SK-N-SH (cell line): Measurements from ENCODE around the gene GADD45B. TPM values are rescaled to one million over a fixed set of nuclear protein-coding genes. Genes with fewer than 3 reads are reported as not detected.

ENCODE experiments used
- CTCF ChIA-PET: fragments of 300-600, 350-600 bp; formaldehyde crosslinking; extraction: SDS; loops from one replicate; lab custom pipeline; 2021; lab: Yijun Ruan, JAX
- POLR2A ChIA-PET: fragments of 350-600 bp; sonication (Branson Sonifier 250); formaldehyde crosslinking; extraction: SDS; loops from one replicate; lab custom pipeline; 2020; ENCODE audit warnings: antibody characterized with exemption, inconsistent platforms; lab: Yijun Ruan, JAX
- DNase-seq: peaks from one replicate; pipeline ENCODE4 v3.0.0; 2012
- H2AFZ ChIP-seq: fragments of 200-600 bp; sonication (generic); 2 replicates; pipeline ENCODE4 v1.8.1; 2016; ENCODE audit warnings: antibody characterized with exemption, mild to moderate bottlenecking, low read depth
- H3F3A ChIP-seq: fragments of 200-600 bp; sonication (generic); replicated peaks from 2 replicates; pipeline ENCODE3; 2016; ENCODE audit warnings: antibody characterized with exemption, mild to moderate bottlenecking; ENCODE audit not compliant: insufficient read depth
- H3K27ac ChIP-seq, 2 experiments: fragments of 200-500 bp in 1 of 2; fragments of 200-600 bp in 1 of 2; sonication (Bioruptor generic) in 1 of 2; sonication (generic), shearing (Covaris generic) in 1 of 2; 2 replicates each; pipeline versions ENCODE4 v1.5.1 to v1.6.1; 2014 to 2016; ENCODE audit warnings: low read depth in 2 of 2, inconsistent platforms in 1 of 2, low read length in 1 of 2, mild to moderate bottlenecking in 1 of 2, mixed read lengths in 1 of 2
- H3K27me3 ChIP-seq: fragments of 200-600 bp; sonication (generic), shearing (Covaris generic); 2 replicates; pipeline ENCODE4 v1.6.1; 2016; ENCODE audit warnings: mixed run types; ENCODE audit not compliant: insufficient read depth
- H3K36me3 ChIP-seq, 2 experiments: fragments of 200-500 bp in 1 of 2; fragments of 200-600 bp in 1 of 2; sonication (Bioruptor generic) in 1 of 2; sonication (generic) in 1 of 2; replicated peaks in 1 of 2; 2 replicates each; pipeline versions ENCODE3 to v1.5.1; 2014 to 2016; ENCODE audit warnings: low read length in 1 of 2, mild to moderate bottlenecking in 1 of 2; ENCODE audit not compliant: insufficient read depth in 2 of 2, control insufficient read depth in 1 of 2
- H3K4me1 ChIP-seq, 2 experiments: fragments of 200-500 bp in 1 of 2; fragments of 200-600 bp in 1 of 2; sonication (Bioruptor generic) in 1 of 2; sonication (generic), shearing (Covaris generic) in 1 of 2; 2 replicates each; pipeline versions ENCODE4 v1.5.1 to v1.6.1; 2014 to 2016; ENCODE audit warnings: low read depth in 1 of 2, low read length in 1 of 2, mixed run types in 1 of 2; ENCODE audit not compliant: insufficient read depth in 2 of 2, control insufficient read depth in 1 of 2
- H3K4me2 ChIP-seq: fragments of 200-600 bp; sonication (generic), shearing (Covaris generic); 2 replicates; pipeline ENCODE4 v1.6.1; 2017; ENCODE audit warnings: mixed run types
- H3K4me3 ChIP-seq, 2 experiments: fragments of 200-500 bp in 1 of 2; fragments of 200-600 bp in 1 of 2; sonication (Bioruptor generic) in 1 of 2; sonication (generic), shearing (Covaris generic) in 1 of 2; 2 replicates each; pipeline versions ENCODE4 v1.5.1 to v1.8.1; 2014 to 2016; ENCODE audit warnings: low read depth in 2 of 2, inconsistent platforms in 1 of 2, low read length in 1 of 2, mild to moderate bottlenecking in 1 of 2, mixed read lengths in 1 of 2, moderate library complexity in 1 of 2
- H3K79me2 ChIP-seq: fragments of 200-600 bp; sonication (generic); 2 replicates; pipeline ENCODE4 v1.8.1; 2017; ENCODE audit warnings: mild to moderate bottlenecking; ENCODE audit not compliant: insufficient read depth
- H3K9ac ChIP-seq: fragments of 200-600 bp; sonication (generic); 2 replicates; pipeline ENCODE4 v1.6.1; 2017; ENCODE audit warnings: mixed run types
- H3K9me2 ChIP-seq: fragments of 200-600 bp; sonication (generic); 2 replicates; pipeline ENCODE4 v1.6.1; 2017; ENCODE audit warnings: mixed run types
- H3K9me3 ChIP-seq: fragments of 200-600 bp; sonication (generic); 2 replicates; pipeline ENCODE4 v1.6.1; 2017; ENCODE audit warnings: mixed run types, mild to moderate bottlenecking, moderate library complexity
- H4K20me1 ChIP-seq: fragments of 200-600 bp; sonication (generic); 2 replicates; pipeline ENCODE4 v1.6.1; 2017; ENCODE audit warnings: mild to moderate bottlenecking, mixed run types; ENCODE audit not compliant: insufficient read depth
- EP300 ChIP-seq, 2 experiments: IDR thresholded peaks; 2 replicates each; pipeline versions ENCODE4 v1.4.0 to v1.6.1; 2012; ENCODE audit warnings: borderline replicate concordance in 1 of 2, low read depth in 1 of 2, low read length in 1 of 2
- EZH2phosphoT487 ChIP-seq: fragments of 200-600 bp; sonication (generic); IDR thresholded peaks from 2 replicates; pipeline ENCODE4 v1.6.1; 2017; ENCODE audit warnings: low read depth, mixed run types, mild to moderate bottlenecking, antibody characterized with exemption, moderate library complexity, borderline replicate concordance
- FOSL2 ChIP-seq: IDR thresholded peaks from 2 replicates; pipeline ENCODE4 v1.4.0; 2012; ENCODE audit warnings: low read depth, mild to moderate bottlenecking, moderate library complexity, borderline replicate concordance
- FOXJ3 ChIP-seq: sonication (generic); formaldehyde crosslinking; IDR thresholded peaks from 2 replicates; pipeline ENCODE4 v1.5.1; 2020; ENCODE audit warnings: mild to moderate bottlenecking, missing genetic modification reagents
- FOXM1 ChIP-seq: IDR thresholded peaks from 2 replicates; pipeline ENCODE4 v1.4.0; 2012; ENCODE audit warnings: low read depth, mild to moderate bottlenecking
- MEF2A ChIP-seq: IDR thresholded peaks from 2 replicates; pipeline ENCODE4 v1.4.0; 2012; ENCODE audit warnings: low read depth, borderline replicate concordance
- POLR2AphosphoS5 ChIP-seq: IDR thresholded peaks from 2 replicates; pipeline ENCODE4 v1.6.1; 2012; ENCODE audit warnings: low read depth, low read length
- RCOR1 ChIP-seq: fragments of 150-350 bp; IDR thresholded peaks from 2 replicates; pipeline ENCODE4 v1.6.1; 2017; ENCODE audit warnings: antibody characterized with exemption, low read length
- RXRA ChIP-seq: IDR thresholded peaks from 2 replicates; pipeline ENCODE4 v1.4.0; 2012; ENCODE audit warnings: low read depth, mild to moderate bottlenecking, borderline replicate concordance
- TAF1 ChIP-seq: IDR thresholded peaks from 2 replicates; pipeline ENCODE4 v1.6.1; 2012; ENCODE audit warnings: low read depth, mild to moderate bottlenecking, low read length, moderate library complexity, borderline replicate concordance
- TCF12 ChIP-seq: IDR thresholded peaks from 2 replicates; pipeline ENCODE4 v1.4.0; 2012
- TEAD4 ChIP-seq: IDR thresholded peaks from 2 replicates; pipeline ENCODE4 v1.4.0; 2012; ENCODE audit warnings: mild to moderate bottlenecking, borderline replicate concordance; ENCODE audit not compliant: insufficient read depth
- WGBS: methylation state at CpG from one replicate; pipeline ENCODE4 v1.1.6; 2017; ENCODE audit warnings: low lambda C conversion rate; 5-methylcytosine and 5-hydroxymethylcytosine counted together
- polyA plus RNA-seq, 3 experiments: library from polyadenylated mRNA; depleted of rRNA; stranded (reverse); fragments of >200 nt; gene quantifications; 2 replicates each; pipeline ENCODE4 v1.2.3, GENCODE V29; 2012
- TF ChIP-seq, protein P1 (sequence below): IDR thresholded peaks from 2 replicates; pipeline ENCODE4 v1.6.1; 2012; ENCODE audit warnings: mild to moderate bottlenecking, low read depth, low read length, moderate library complexity
- TF ChIP-seq, protein P2 (sequence below): IDR thresholded peaks from 2 replicates; pipeline ENCODE4; 2012
- TF ChIP-seq, protein P3 (sequence below): fragments of 150-350 bp; IDR thresholded peaks from 2 replicates; pipeline ENCODE4 v1.6.1; 2017; ENCODE audit warnings: antibody characterized with exemption, low read length, low read depth, borderline replicate concordance

The GADD45B gene
- polyA plus RNA-seq, 1 of the 3 experiments (the other 2 are of a cell fraction), result 67.6 TPM

DNA sequence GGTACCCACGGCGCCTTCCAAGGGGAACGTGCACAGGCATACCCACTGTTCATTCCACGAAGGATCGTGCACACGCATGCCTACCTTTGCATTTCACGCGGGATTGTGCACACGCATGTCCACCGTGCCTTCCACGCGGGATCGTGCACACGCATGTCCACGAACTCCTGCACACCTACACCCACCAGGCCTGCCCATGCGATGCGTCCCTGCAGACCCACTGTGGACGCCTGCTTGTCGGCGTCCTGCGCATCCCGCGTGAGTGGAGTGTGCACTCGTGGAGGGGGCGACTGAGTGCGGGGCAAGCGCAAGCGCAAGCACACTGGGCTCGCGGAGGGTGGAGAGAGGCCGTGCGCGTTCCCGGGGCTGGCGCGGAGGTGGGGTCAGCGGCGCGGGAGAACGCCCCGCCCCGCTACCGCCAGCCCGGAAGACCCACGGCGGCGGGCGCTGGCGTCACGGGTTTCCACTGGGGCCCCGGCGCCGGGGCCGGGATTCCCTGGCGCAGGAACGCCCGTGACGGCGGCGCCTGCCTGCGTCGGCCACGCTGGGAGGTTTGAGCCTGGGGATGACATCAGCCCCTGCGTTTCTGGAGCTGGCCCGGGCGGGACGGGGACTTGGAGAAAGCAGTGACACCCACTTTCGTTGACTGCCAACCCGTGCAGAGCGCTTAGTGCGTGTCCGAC, 18.7 kb downstream of the GADD45B start (continued):
- TF ChIP-seq FOXM1, result no peak
- no peak for TF ChIP-seq MEF2A
- TF ChIP-seq, protein P1, sequence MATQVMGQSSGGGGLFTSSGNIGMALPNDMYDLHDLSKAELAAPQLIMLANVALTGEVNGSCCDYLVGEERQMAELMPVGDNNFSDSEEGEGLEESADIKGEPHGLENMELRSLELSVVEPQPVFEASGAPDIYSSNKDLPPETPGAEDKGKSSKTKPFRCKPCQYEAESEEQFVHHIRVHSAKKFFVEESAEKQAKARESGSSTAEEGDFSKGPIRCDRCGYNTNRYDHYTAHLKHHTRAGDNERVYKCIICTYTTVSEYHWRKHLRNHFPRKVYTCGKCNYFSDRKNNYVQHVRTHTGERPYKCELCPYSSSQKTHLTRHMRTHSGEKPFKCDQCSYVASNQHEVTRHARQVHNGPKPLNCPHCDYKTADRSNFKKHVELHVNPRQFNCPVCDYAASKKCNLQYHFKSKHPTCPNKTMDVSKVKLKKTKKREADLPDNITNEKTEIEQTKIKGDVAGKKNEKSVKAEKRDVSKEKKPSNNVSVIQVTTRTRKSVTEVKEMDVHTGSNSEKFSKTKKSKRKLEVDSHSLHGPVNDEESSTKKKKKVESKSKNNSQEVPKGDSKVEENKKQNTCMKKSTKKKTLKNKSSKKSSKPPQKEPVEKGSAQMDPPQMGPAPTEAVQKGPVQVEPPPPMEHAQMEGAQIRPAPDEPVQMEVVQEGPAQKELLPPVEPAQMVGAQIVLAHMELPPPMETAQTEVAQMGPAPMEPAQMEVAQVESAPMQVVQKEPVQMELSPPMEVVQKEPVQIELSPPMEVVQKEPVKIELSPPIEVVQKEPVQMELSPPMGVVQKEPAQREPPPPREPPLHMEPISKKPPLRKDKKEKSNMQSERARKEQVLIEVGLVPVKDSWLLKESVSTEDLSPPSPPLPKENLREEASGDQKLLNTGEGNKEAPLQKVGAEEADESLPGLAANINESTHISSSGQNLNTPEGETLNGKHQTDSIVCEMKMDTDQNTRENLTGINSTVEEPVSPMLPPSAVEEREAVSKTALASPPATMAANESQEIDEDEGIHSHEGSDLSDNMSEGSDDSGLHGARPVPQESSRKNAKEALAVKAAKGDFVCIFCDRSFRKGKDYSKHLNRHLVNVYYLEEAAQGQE, result no peak
- 0 out of 2 replicates have a peak, but pooled peaks have one; percentile 10 for TF ChIP-seq POLR2AphosphoS5
- no peak for TF ChIP-seq EP300 (IDR thresholded peaks at IDR 0.05; ENCODE audit: borderline replicate concordance in 1 of 2, low read depth in 1 of 2, low read length in 1 of 2)
- no peak for TF ChIP-seq FOSL2
- no peak for TF ChIP-seq TEAD4
- TF ChIP-seq, protein P2, sequence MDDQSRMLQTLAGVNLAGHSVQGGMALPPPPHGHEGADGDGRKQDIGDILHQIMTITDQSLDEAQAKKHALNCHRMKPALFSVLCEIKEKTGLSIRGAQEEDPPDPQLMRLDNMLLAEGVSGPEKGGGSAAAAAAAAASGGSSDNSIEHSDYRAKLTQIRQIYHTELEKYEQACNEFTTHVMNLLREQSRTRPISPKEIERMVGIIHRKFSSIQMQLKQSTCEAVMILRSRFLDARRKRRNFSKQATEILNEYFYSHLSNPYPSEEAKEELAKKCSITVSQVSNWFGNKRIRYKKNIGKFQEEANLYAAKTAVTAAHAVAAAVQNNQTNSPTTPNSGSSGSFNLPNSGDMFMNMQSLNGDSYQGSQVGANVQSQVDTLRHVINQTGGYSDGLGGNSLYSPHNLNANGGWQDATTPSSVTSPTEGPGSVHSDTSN, result 0 out of 2 replicates have a peak, but pooled peaks have one; percentile 15
- no peak for TF ChIP-seq TCF12
- TF ChIP-seq RCOR1, result no peak
- peak; percentile 40; the same call in 1 of the 2 replicates for TF ChIP-seq TAF1
- TF ChIP-seq, protein P3, sequence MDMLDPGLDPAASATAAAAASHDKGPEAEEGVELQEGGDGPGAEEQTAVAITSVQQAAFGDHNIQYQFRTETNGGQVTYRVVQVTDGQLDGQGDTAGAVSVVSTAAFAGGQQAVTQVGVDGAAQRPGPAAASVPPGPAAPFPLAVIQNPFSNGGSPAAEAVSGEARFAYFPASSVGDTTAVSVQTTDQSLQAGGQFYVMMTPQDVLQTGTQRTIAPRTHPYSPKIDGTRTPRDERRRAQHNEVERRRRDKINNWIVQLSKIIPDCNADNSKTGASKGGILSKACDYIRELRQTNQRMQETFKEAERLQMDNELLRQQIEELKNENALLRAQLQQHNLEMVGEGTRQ, result no peak
- TF ChIP-seq EZH2phosphoT487, result no peak

DNA sequence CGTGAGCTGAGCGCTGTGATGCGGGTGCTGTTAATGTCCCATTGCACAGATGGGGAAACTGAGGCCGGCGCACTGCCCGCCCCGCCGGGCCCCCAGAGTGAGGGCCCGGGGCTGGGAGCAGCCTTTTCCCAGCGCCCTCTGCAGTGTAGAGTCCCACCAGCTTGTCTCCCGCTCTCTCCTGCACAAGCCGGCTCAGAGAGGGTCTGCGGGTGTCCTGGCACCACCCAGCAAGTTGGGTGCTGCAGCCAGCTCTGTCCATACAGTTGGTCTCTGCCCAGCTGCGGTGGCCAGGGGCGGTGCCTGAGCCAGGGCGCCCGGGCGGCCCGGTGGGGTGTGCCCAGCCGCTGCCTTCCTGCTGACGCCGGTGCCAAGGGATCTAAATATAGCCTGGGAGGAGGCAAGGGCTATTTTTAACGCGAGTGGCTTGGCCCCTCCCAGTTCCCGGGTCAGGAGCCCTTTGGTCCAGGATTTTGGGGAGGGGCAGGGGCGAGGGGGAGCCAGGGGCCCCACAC, 19.3 kb downstream of the GADD45B start:
- Histone ChIP-seq H3K9ac (peak overlapping the region; percentile 80), H2AFZ (peak overlapping the region; percentile 76), H3K27ac (peak overlapping the region; percentile 30 to 86; a peak in 3 of 4 replicates), H4K20me1 (no peaks in the 10 kb centered on the region), H3K79me2 (peaks cover 3% of the 10 kb centered on the region; the same call in 1 of the 2 replicates), H3K9me3 (no peaks in the 10 kb centered on the region), H3K4me3 (peak overlapping the region; percentile 63 to 70), H3K36me3 (no peaks in the 10 kb centered on the region), H3K9me2 (no peaks in the 10 kb centered on the region), H3K4me1 (peaks cover 18 to 22% of the 10 kb centered on the region in 2 experiments; a peak in 3 of 4 replicates), H3K4me2 (peak overlapping the region; percentile 99), H3F3A (peaks cover 54% of the 10 kb centered on the region), H3K27me3 (no peaks in the 10 kb centered on the region)
- POLR2A ChIA-PET, result no interaction called here
- under 1% methylated on average over 14 of the region's 26 CpGs for WGBS
- CTCF ChIA-PET, result interaction anchor here (1.1 to 1.4 kb wide), 4 partner anchors 17 to 324 kb away, joined by 3 to 4 read pairs (median 3); partner anchors contain the start of gene ZNF554
- TF ChIP-seq MEF2A, result peak; percentile 94
- TF ChIP-seq FOXJ3 (CRISPR knock-in tag), result no peak
- TF ChIP-seq RXRA, result 0 out of 2 replicates have a peak, but pooled peaks have one; percentile 4
- DNase-seq, result peak; percentile 70
